Measurements from ENCODE around the gene UBQLN4. TPM values are rescaled to one million over a fixed set of nuclear protein-coding genes. Genes with fewer than 3 reads are reported as not detected.

Gene UBQLN4
- total RNA-seq, 1 donor from 2014 or later = 32.5 TPM

DNA sequence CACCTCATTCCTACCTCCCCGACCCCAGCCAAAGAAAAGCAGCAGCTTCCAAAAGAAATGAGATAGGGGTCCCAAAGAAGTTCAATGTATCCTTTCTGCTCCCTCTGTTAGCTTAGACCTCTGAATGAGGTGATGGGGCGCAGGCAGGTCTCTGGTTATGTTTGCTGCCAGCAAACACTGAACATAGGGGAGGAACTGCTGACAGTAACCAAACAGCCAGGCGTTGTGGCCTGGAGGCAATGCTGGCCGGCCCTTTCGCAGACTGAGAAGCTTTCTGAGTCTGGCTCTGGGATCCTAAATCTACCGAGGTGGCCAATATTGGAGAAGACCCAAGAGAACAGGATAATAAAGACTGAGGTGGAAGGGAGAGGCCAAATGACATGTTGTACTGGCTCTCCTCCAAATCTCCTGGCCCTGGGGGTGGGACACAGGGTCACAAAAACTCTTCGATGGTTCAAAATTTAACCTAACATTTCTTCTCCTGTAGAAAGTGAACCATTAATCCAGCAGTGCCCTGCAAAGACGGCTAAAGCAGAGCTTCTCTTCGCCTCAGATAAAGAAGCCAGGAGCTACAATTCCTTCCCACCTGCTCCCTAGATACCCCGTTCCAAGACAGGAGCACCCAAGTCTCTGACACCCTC is 52.5 kb downstream of the UBQLN4 start:
- TF ChIP-seq, protein P1, sequence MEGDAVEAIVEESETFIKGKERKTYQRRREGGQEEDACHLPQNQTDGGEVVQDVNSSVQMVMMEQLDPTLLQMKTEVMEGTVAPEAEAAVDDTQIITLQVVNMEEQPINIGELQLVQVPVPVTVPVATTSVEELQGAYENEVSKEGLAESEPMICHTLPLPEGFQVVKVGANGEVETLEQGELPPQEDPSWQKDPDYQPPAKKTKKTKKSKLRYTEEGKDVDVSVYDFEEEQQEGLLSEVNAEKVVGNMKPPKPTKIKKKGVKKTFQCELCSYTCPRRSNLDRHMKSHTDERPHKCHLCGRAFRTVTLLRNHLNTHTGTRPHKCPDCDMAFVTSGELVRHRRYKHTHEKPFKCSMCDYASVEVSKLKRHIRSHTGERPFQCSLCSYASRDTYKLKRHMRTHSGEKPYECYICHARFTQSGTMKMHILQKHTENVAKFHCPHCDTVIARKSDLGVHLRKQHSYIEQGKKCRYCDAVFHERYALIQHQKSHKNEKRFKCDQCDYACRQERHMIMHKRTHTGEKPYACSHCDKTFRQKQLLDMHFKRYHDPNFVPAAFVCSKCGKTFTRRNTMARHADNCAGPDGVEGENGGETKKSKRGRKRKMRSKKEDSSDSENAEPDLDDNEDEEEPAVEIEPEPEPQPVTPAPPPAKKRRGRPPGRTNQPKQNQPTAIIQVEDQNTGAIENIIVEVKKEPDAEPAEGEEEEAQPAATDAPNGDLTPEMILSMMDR (IDR thresholded peaks at IDR 0.05) = no peak
- no peak for ATAC-seq
- intact Hi-C loops (cut with DNase I) = no loop called here
- peak overlapping the region; percentile 46 for H3K4me3 ChIP-seq
- DNase-seq = no peak
- peak overlapping the region; percentile 63 for H3K27ac ChIP-seq
- no peaks in the 10 kb centered on the region for H3K27me3 ChIP-seq (ENCODE audit: low read depth)
- H3K4me1 ChIP-seq = no peaks in the 10 kb centered on the region
- no peaks in the 10 kb centered on the region for H3K9me3 ChIP-seq
- no peaks in the 10 kb centered on the region for H3K36me3 ChIP-seq

- no peak overlapping the region for H3K4me3 ChIP-seq
- DNase-seq (no peak), ATAC-seq (no peak)
- H3K4me1 ChIP-seq = no peaks in the 10 kb centered on the region
- no peaks in the 10 kb centered on the region for H3K9me3 ChIP-seq
- no peaks in the 10 kb centered on the region for H3K36me3 ChIP-seq
- intact Hi-C loops (cut with DNase I) = no loop called here
- no peaks in the 10 kb centered on the region for H3K27me3 ChIP-seq (ENCODE audit: low read depth)
- TF ChIP-seq, protein P1 (IDR thresholded peaks at IDR 0.05) = no peak
- H3K27ac ChIP-seq = no peak overlapping the region
Measured at GRCh38 chr1:155999964-156000363, 53.6 kb downstream of the UBQLN4 start.

DNA sequence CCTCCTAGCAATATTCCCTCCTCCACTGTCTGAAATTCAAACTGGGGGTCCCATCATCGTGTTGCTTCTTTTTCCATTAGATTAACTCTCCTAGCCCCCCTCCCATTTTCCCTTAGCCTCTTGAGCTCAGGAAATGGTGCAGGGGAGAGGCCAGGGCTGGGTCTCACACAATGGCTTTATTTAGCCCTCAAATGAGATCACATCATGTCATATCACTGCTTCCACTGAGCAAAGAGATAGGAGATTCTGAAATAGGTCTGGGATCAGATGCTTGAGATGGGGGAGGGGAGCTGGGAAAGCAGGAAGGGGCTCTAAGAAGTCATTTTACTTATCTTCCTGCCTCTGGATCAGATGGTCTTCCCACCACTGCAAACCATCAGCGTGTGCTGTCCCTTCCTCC is 57.4 kb downstream of the UBQLN4 start:
- ATAC-seq (no peak), DNase-seq (no peak)
- Histone ChIP-seq H3K9me3 (no peaks in the 10 kb centered on the region), H3K27me3 (ENCODE audit: low read depth) (no peaks in the 10 kb centered on the region), H3K4me1 (peaks cover 10% of the 10 kb centered on the region), H3K4me3 (no peak overlapping the region), H3K27ac (no peak overlapping the region), H3K36me3 (no peaks in the 10 kb centered on the region)
- TF ChIP-seq, protein P1 (IDR thresholded peaks at IDR 0.05) = no peak
- intact Hi-C loops (cut with DNase I) = no loop called here

DNA sequence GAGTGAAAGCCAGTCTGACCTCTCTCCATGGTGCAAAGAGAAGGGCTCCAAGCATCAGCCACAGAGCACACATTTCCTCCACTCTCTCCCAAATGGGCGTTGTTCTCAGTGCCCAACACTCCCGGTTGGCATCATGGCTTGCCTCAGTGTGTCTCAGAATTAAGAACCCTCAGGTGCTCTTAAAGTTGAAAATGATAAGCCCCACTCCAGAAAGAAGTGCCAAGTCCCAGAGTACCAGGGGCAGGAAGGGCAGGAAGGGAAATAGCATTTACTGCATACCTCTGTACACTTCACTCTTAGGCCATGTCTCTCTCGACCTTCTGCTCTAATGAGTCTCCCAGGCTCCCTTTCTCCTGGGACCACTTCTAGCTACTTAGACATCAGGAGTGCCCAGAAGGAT is 60.0 kb downstream of the UBQLN4 start:
- Histone ChIP-seq H3K4me1 (peaks cover 32% of the 10 kb centered on the region), H3K4me3 (no peak overlapping the region), H3K9me3 (no peaks in the 10 kb centered on the region), H3K27me3 (ENCODE audit: low read depth) (no peaks in the 10 kb centered on the region), H3K27ac (peak overlapping the region; percentile 60), H3K36me3 (no peaks in the 10 kb centered on the region)
- intact Hi-C loops (cut with DNase I) = no loop called here
- ATAC-seq (peak; percentile 81 to 85), DNase-seq (no peak)
- TF ChIP-seq, protein P1 (IDR thresholded peaks at IDR 0.05) = no peak

GRCh38 chr1:155990005-155990739 is 63.4 kb downstream of the UBQLN4 start:
- H3K36me3 ChIP-seq = no peaks in the 10 kb centered on the region
- TF ChIP-seq, protein P1 (IDR thresholded peaks at IDR 0.05) = no peak
- H3K27me3 ChIP-seq (ENCODE audit: low read depth) = no peaks in the 10 kb centered on the region
- H3K27ac ChIP-seq = no peak overlapping the region
- intact Hi-C loops (cut with DNase I) = no loop called here
- H3K9me3 ChIP-seq = no peaks in the 10 kb centered on the region
- ATAC-seq = peak; percentile 48 to 60
- DNase-seq = no peak
- no peak overlapping the region for H3K4me3 ChIP-seq
- H3K4me1 ChIP-seq = peaks cover 36% of the 10 kb centered on the region

Measured in lower lobe of right lung (tissue), 2 donors.